ENCODE data around the gene DRP2.
"Not testable (repeated sequence)": the region's sequence is repeated elsewhere in the genome, so short reads cannot be mapped to it uniquely, and the experiment has no call there.

The DRP2 gene

GRCh38 chrX:101219116-101219863 lies at the start of gene DRP2:
Gene DRP2, plus strand, starts transcription at chrX:101219786. Its CDS starts 11,862 bp downstream, at chrX:101231648.
- H3K4me3 ChIP-seq (ENCODE audit: low read depth, low read length) = no peak within 1 kb of the TSS

GRCh38 chrX:101171883-101172400 lies 47.6 kb upstream of the DRP2 start:
- H3K36me3 ChIP-seq (ENCODE audit: insufficient read depth, low read length) = no peaks in the 10 kb centered on the region

More at GRCh38 chrX:101219116-101219863, at the start of gene DRP2:
- Histone ChIP-seq H3K79me2 (ENCODE audit: control insufficient read depth, insufficient read depth, low read length, unreplicated experiment) (no peaks in the 10 kb centered on the region), H3K36me3 (ENCODE audit: insufficient read depth, low read length) (no peaks in the 10 kb centered on the region), H3K27me3 (ENCODE audit: insufficient read depth, low read length) (no peaks in the 10 kb centered on the region), H2AFZ (ENCODE audit: low read length, unreplicated experiment) (peak within 1 kb of the TSS; percentile 65), H3K4me1 (ENCODE audit: control insufficient read depth, insufficient read depth, low read length, unreplicated experiment) (peaks cover 8% of the 10 kb centered on the region), H3K27ac (ENCODE audit: low read depth, low read length) (peak within 1 kb of the TSS; percentile 52; the same call in 1 of the 2 replicates)

GRCh38 chrX:101176439-101176838 lies 43.1 kb upstream of the DRP2 start:
- no peaks in the 10 kb centered on the region for H3K36me3 ChIP-seq (ENCODE audit: insufficient read depth, low read length)
- no peaks in the 10 kb centered on the region for H3K79me2 ChIP-seq (ENCODE audit: control insufficient read depth, insufficient read depth, low read length, unreplicated experiment)
- H3K4me1 ChIP-seq (ENCODE audit: control insufficient read depth, insufficient read depth, low read length, unreplicated experiment) = peaks cover 4% of the 10 kb centered on the region
- no peak overlapping the region for H2AFZ ChIP-seq (ENCODE audit: low read length, unreplicated experiment)
- H3K4me3 ChIP-seq (ENCODE audit: low read depth, low read length) = no peak overlapping the region
- no peaks in the 10 kb centered on the region for H3K27me3 ChIP-seq (ENCODE audit: insufficient read depth, low read length)
- no peak overlapping the region for H3K27ac ChIP-seq (ENCODE audit: low read depth, low read length)

More at GRCh38 chrX:101171883-101172400, 47.6 kb upstream of the DRP2 start:
- Histone ChIP-seq H2AFZ (ENCODE audit: low read length, unreplicated experiment) (no peak overlapping the region), H3K27me3 (ENCODE audit: insufficient read depth, low read length) (no peaks in the 10 kb centered on the region), H3K79me2 (ENCODE audit: control insufficient read depth, insufficient read depth, low read length, unreplicated experiment) (no peaks in the 10 kb centered on the region), H3K27ac (ENCODE audit: low read depth, low read length) (no peak overlapping the region), H3K4me1 (ENCODE audit: control insufficient read depth, insufficient read depth, low read length, unreplicated experiment) (peaks cover 4% of the 10 kb centered on the region), H3K4me3 (ENCODE audit: low read depth, low read length) (no peak overlapping the region)

- not testable (repeated sequence) for H3K4me3 ChIP-seq (ENCODE audit: low read depth, low read length); H3K27ac ChIP-seq (ENCODE audit: low read depth, low read length); H2AFZ ChIP-seq (ENCODE audit: low read length, unreplicated experiment); H3K27me3 ChIP-seq (ENCODE audit: insufficient read depth, low read length); H3K79me2 ChIP-seq (ENCODE audit: control insufficient read depth, insufficient read depth, low read length, unreplicated experiment); H3K36me3 ChIP-seq (ENCODE audit: insufficient read depth, low read length); H3K4me1 ChIP-seq (ENCODE audit: control insufficient read depth, insufficient read depth, low read length, unreplicated experiment)
Measured at GRCh38 chrX:101184876-101185275, 34.7 kb upstream of the DRP2 start.

- H3K79me2 ChIP-seq (ENCODE audit: control insufficient read depth, insufficient read depth, low read length, unreplicated experiment); H3K27me3 ChIP-seq (ENCODE audit: insufficient read depth, low read length); H3K4me1 ChIP-seq (ENCODE audit: control insufficient read depth, insufficient read depth, low read length, unreplicated experiment); H2AFZ ChIP-seq (ENCODE audit: low read length, unreplicated experiment); H3K27ac ChIP-seq (ENCODE audit: low read depth, low read length); H3K4me3 ChIP-seq (ENCODE audit: low read depth, low read length); H3K36me3 ChIP-seq (ENCODE audit: insufficient read depth, low read length): not testable (repeated sequence)
Measured at GRCh38 chrX:101187961-101188360, 31.6 kb upstream of the DRP2 start.

GRCh38 chrX:101190736-101191135 lies 28.9 kb upstream of the DRP2 start:
- H3K4me3 ChIP-seq (ENCODE audit: low read depth, low read length) = peak overlapping the region; percentile 67
- no peaks in the 10 kb centered on the region for H3K79me2 ChIP-seq (ENCODE audit: control insufficient read depth, insufficient read depth, low read length, unreplicated experiment)
- H3K27me3 ChIP-seq (ENCODE audit: insufficient read depth, low read length) = no peaks in the 10 kb centered on the region
- H2AFZ ChIP-seq (ENCODE audit: low read length, unreplicated experiment) = peak overlapping the region; percentile 28
- peaks cover 8% of the 10 kb centered on the region for H3K4me1 ChIP-seq (ENCODE audit: control insufficient read depth, insufficient read depth, low read length, unreplicated experiment)
- H3K36me3 ChIP-seq (ENCODE audit: insufficient read depth, low read length) = no peaks in the 10 kb centered on the region
- H3K27ac ChIP-seq (ENCODE audit: low read depth, low read length) = no peak overlapping the region

GRCh38 chrX:101191217-101191750 lies 28.3 kb upstream of the DRP2 start:
- Histone ChIP-seq H3K27me3 (ENCODE audit: insufficient read depth, low read length) (no peaks in the 10 kb centered on the region), H3K36me3 (ENCODE audit: insufficient read depth, low read length) (no peaks in the 10 kb centered on the region), H3K79me2 (ENCODE audit: control insufficient read depth, insufficient read depth, low read length, unreplicated experiment) (no peaks in the 10 kb centered on the region), H2AFZ (ENCODE audit: low read length, unreplicated experiment) (peak overlapping the region; percentile 28), H3K4me1 (ENCODE audit: control insufficient read depth, insufficient read depth, low read length, unreplicated experiment) (peaks cover 8% of the 10 kb centered on the region), H3K4me3 (ENCODE audit: low read depth, low read length) (peak overlapping the region; percentile 67), H3K27ac (ENCODE audit: low read depth, low read length) (no peak overlapping the region)

- no peaks in the 10 kb centered on the region for H3K27me3 ChIP-seq (ENCODE audit: insufficient read depth, low read length)
- H3K36me3 ChIP-seq (ENCODE audit: insufficient read depth, low read length) = no peaks in the 10 kb centered on the region
Measured at GRCh38 chrX:101195442-101196173, 24.0 kb upstream of the DRP2 start.

GRCh38 chrX:101203761-101204351 lies 15.7 kb upstream of the DRP2 start:
- Histone ChIP-seq H3K27me3 (ENCODE audit: insufficient read depth, low read length) (no peaks in the 10 kb centered on the region), H3K4me1 (ENCODE audit: control insufficient read depth, insufficient read depth, low read length, unreplicated experiment) (peaks cover 11% of the 10 kb centered on the region), H3K4me3 (ENCODE audit: low read depth, low read length) (no peak overlapping the region), H3K27ac (ENCODE audit: low read depth, low read length) (no peak overlapping the region), H3K36me3 (ENCODE audit: insufficient read depth, low read length) (no peaks in the 10 kb centered on the region), H3K79me2 (ENCODE audit: control insufficient read depth, insufficient read depth, low read length, unreplicated experiment) (no peaks in the 10 kb centered on the region), H2AFZ (ENCODE audit: low read length, unreplicated experiment) (no peak overlapping the region)

More at GRCh38 chrX:101195442-101196173, 24.0 kb upstream of the DRP2 start:
- Histone ChIP-seq H3K4me3 (ENCODE audit: low read depth, low read length) (no peak overlapping the region), H3K4me1 (ENCODE audit: control insufficient read depth, insufficient read depth, low read length, unreplicated experiment) (peaks cover 8% of the 10 kb centered on the region), H2AFZ (ENCODE audit: low read length, unreplicated experiment) (no peak overlapping the region), H3K27ac (ENCODE audit: low read depth, low read length) (no peak overlapping the region), H3K79me2 (ENCODE audit: control insufficient read depth, insufficient read depth, low read length, unreplicated experiment) (no peaks in the 10 kb centered on the region)

GRCh38 chrX:101206471-101206870 lies 13.1 kb upstream of the DRP2 start:
- Histone ChIP-seq H3K27me3 (ENCODE audit: insufficient read depth, low read length) (no peaks in the 10 kb centered on the region), H3K4me1 (ENCODE audit: control insufficient read depth, insufficient read depth, low read length, unreplicated experiment) (peaks cover 11% of the 10 kb centered on the region), H3K4me3 (ENCODE audit: low read depth, low read length) (no peak overlapping the region), H2AFZ (ENCODE audit: low read length, unreplicated experiment) (no peak overlapping the region), H3K36me3 (ENCODE audit: insufficient read depth, low read length) (no peaks in the 10 kb centered on the region), H3K79me2 (ENCODE audit: control insufficient read depth, insufficient read depth, low read length, unreplicated experiment) (no peaks in the 10 kb centered on the region), H3K27ac (ENCODE audit: low read depth, low read length) (no peak overlapping the region)

All from ACC112 (cell line).